ENCODE measurements around the gene ENTHD1.

GRCh38 chr22:39941601-39942000, 48.0 kb upstream of the ENTHD1 start:
- TF ChIP-seq EZH2 (IDR thresholded peaks at IDR 0.05; ENCODE audit: borderline replicate concordance, low read depth, low read length, severe bottlenecking) (no peak), CTCF (IDR thresholded peaks at IDR 0.05; ENCODE audit: borderline replicate concordance, extremely low read depth, low read length, poor library complexity, severe bottlenecking) (no peak)
